Measurements from ENCODE around the gene ZNF90.

GRCh38 chr19:20060282-20060681, 17.5 kb upstream of the ZNF90 start:
- TF ChIP-seq, protein P1, sequence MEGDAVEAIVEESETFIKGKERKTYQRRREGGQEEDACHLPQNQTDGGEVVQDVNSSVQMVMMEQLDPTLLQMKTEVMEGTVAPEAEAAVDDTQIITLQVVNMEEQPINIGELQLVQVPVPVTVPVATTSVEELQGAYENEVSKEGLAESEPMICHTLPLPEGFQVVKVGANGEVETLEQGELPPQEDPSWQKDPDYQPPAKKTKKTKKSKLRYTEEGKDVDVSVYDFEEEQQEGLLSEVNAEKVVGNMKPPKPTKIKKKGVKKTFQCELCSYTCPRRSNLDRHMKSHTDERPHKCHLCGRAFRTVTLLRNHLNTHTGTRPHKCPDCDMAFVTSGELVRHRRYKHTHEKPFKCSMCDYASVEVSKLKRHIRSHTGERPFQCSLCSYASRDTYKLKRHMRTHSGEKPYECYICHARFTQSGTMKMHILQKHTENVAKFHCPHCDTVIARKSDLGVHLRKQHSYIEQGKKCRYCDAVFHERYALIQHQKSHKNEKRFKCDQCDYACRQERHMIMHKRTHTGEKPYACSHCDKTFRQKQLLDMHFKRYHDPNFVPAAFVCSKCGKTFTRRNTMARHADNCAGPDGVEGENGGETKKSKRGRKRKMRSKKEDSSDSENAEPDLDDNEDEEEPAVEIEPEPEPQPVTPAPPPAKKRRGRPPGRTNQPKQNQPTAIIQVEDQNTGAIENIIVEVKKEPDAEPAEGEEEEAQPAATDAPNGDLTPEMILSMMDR (IDR thresholded peaks at IDR 0.05; ENCODE audit: extremely low read depth in 1 of 2, insufficient read depth in 1 of 2, low read depth in 1 of 2, low read length in 2 of 2) = no peak
- no peak for TF ChIP-seq POLR2AphosphoS5 (IDR thresholded peaks at IDR 0.05; ENCODE audit: insufficient read depth, low read depth, low read length)
- no peak for TF ChIP-seq POLR2A (IDR thresholded peaks at IDR 0.05; ENCODE audit: low read depth, low read length)
- no peak for TF ChIP-seq MAX (IDR thresholded peaks at IDR 0.05; ENCODE audit: insufficient read depth, insufficient read length)
